Measurements from ENCODE around the gene MYRIP. TPM values are rescaled to one million over a fixed set of nuclear protein-coding genes. Genes with fewer than 3 reads are reported as not detected.

Gene MYRIP
- polyA plus RNA-seq, 3 donors = not detected

DNA sequence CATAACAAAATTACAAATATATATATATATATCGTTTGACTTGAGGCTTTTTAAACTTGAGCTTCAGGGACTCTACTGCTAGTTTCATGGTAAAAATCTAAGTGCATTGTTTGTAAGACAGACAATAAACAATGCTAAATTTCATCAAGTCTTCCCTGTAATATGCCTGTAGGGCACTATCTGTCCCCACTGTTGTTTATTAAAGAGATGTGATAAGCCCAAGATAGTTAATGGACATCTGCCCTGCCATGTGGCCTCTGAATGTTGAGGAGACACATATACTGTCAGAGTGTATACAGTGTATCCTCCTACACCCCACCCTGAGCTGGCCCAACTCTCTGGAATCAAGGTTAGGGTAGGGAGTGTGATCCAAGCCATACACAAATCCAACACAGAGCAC lies 485.0 kb downstream of the MYRIP start:
- no peaks in the 10 kb centered on the region for H3K79me2 ChIP-seq (ENCODE audit: insufficient read depth, low read length)
- TF ChIP-seq, protein P1, sequence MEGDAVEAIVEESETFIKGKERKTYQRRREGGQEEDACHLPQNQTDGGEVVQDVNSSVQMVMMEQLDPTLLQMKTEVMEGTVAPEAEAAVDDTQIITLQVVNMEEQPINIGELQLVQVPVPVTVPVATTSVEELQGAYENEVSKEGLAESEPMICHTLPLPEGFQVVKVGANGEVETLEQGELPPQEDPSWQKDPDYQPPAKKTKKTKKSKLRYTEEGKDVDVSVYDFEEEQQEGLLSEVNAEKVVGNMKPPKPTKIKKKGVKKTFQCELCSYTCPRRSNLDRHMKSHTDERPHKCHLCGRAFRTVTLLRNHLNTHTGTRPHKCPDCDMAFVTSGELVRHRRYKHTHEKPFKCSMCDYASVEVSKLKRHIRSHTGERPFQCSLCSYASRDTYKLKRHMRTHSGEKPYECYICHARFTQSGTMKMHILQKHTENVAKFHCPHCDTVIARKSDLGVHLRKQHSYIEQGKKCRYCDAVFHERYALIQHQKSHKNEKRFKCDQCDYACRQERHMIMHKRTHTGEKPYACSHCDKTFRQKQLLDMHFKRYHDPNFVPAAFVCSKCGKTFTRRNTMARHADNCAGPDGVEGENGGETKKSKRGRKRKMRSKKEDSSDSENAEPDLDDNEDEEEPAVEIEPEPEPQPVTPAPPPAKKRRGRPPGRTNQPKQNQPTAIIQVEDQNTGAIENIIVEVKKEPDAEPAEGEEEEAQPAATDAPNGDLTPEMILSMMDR (IDR thresholded peaks at IDR 0.05) = no peak
- no peaks in the 10 kb centered on the region for H4K20me1 ChIP-seq (ENCODE audit: insufficient read depth, low read length)
- Mint-ChIP-seq H3K27me3 (ENCODE audit: low read depth in 3 of 3) (peaks cover 0 to 1% (median 0%) of the 10 kb centered on the region in 3 donors), H3K4me3 (no peak overlapping the region), H3K4me1 (peaks cover 11% of the 10 kb centered on the region), H3K9me3 (peaks cover 6 to 14% (median 9%) of the 10 kb centered on the region in 7 donors), H3K36me3 (peaks cover 12 to 14% of the 10 kb centered on the region in 2 donors), H3K27ac (no peak overlapping the region)
- H3K4me3 ChIP-seq (replicated peaks in 1 of 3; ENCODE audit: low read depth in 2 of 3, low read length in 3 of 3) = no peak overlapping the region
- no CpG with 5 or more reads among the region's 1 CpG for WGBS (ENCODE audit: insufficient coverage)
- peaks cover 7 to 16% of the 10 kb centered on the region in 2 donors for H3K9me3 ChIP-seq (replicated peaks in 1 of 2; ENCODE audit: control insufficient read depth in 1 of 2, insufficient read depth in 1 of 2, low read length in 2 of 2)
- intact Hi-C loops (cut with micrococcal nuclease) = no loop called here
- H3K4me2 ChIP-seq (replicated peaks; ENCODE audit: extremely low read depth, low read length, poor library complexity, severe bottlenecking) = no peak overlapping the region
- DNase-seq = no peak
- H3K36me3 ChIP-seq (replicated peaks in 1 of 2; ENCODE audit: control insufficient read depth in 1 of 2, insufficient read depth in 2 of 2, low read length in 2 of 2) = no peaks in the 10 kb centered on the region
- H3K4me1 ChIP-seq (ENCODE audit: control insufficient read depth in 1 of 2, insufficient read depth in 2 of 2, low read length in 2 of 2) = peaks cover 10 to 13% of the 10 kb centered on the region in 2 donors
- H2AFZ ChIP-seq (ENCODE audit: insufficient read depth, low read depth, low read length, poor library complexity, severe bottlenecking) = no peak overlapping the region
- no peaks in the 10 kb centered on the region for H3K27me3 ChIP-seq (ENCODE audit: control insufficient read depth in 2 of 2, insufficient read depth in 2 of 2, low read length in 2 of 2)
- H3K9ac ChIP-seq (ENCODE audit: insufficient read depth, low read length, poor library complexity, severe bottlenecking) = no peak overlapping the region
- no peak overlapping the region for H3K27ac ChIP-seq (ENCODE audit: low read depth in 1 of 2, low read length in 2 of 2)

DNA sequence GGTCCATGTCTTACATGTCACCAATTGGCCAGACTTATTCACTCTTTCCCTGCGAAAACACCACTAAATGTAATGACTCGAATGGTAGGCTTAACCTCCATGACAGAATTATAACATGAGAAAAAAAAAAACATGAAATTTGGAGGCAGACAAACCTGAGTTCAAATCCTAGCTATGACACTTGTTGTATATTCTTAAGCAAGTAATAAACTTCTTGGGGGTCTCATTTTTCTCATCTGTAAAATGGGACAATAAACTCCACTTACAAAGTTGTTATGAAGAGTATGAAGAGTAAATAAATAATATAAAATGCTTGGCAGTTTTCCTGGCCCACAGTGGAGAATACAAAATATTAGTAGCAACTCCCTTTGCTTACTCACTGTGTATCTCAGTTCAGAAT lies 488.7 kb downstream of the MYRIP start:
- TF ChIP-seq, protein P1 (IDR thresholded peaks at IDR 0.05) = no peak
- H3K36me3 Mint-ChIP-seq = peaks cover 0 to 7% of the 10 kb centered on the region in 2 donors
- H2AFZ ChIP-seq (ENCODE audit: insufficient read depth, low read depth, low read length, poor library complexity, severe bottlenecking) = no peak overlapping the region
- H3K4me2 ChIP-seq (replicated peaks; ENCODE audit: extremely low read depth, low read length, poor library complexity, severe bottlenecking) = no peak overlapping the region
- H4K20me1 ChIP-seq (ENCODE audit: insufficient read depth, low read length) = no peaks in the 10 kb centered on the region
- peaks cover 0 to 1% (median 0%) of the 10 kb centered on the region in 3 donors for H3K27me3 Mint-ChIP-seq (ENCODE audit: low read depth in 3 of 3)
- no peaks in the 10 kb centered on the region for H3K27me3 ChIP-seq (ENCODE audit: control insufficient read depth in 2 of 2, insufficient read depth in 2 of 2, low read length in 2 of 2)
- peaks cover 0 to 3% (median 0%) of the 10 kb centered on the region in 7 donors for H3K9me3 Mint-ChIP-seq
- H3K27ac ChIP-seq (ENCODE audit: low read depth in 1 of 2, low read length in 2 of 2) = no peak overlapping the region
- intact Hi-C loops (cut with micrococcal nuclease) = no loop called here
- DNase-seq = no peak
- no peak overlapping the region for H3K9ac ChIP-seq (ENCODE audit: insufficient read depth, low read length, poor library complexity, severe bottlenecking)
- H3K9me3 ChIP-seq (replicated peaks in 1 of 2; ENCODE audit: control insufficient read depth in 1 of 2, insufficient read depth in 1 of 2, low read length in 2 of 2) = no peaks in the 10 kb centered on the region
- no peak overlapping the region for H3K27ac Mint-ChIP-seq
- no peaks in the 10 kb centered on the region for H3K36me3 ChIP-seq (replicated peaks in 1 of 2; ENCODE audit: control insufficient read depth in 1 of 2, insufficient read depth in 2 of 2, low read length in 2 of 2)
- H3K4me3 Mint-ChIP-seq = no peak overlapping the region
- no peak overlapping the region for H3K4me3 ChIP-seq (replicated peaks in 1 of 3; ENCODE audit: low read depth in 2 of 3, low read length in 3 of 3)
- H3K79me2 ChIP-seq (ENCODE audit: insufficient read depth, low read length) = no peaks in the 10 kb centered on the region
- H3K4me1 Mint-ChIP-seq = peaks cover 38% of the 10 kb centered on the region
- WGBS (ENCODE audit: insufficient coverage) = no CpG with 5 or more reads among the region's 2 CpGs
- H3K4me1 ChIP-seq (ENCODE audit: control insufficient read depth in 1 of 2, insufficient read depth in 2 of 2, low read length in 2 of 2) = peaks cover 31 to 40% of the 10 kb centered on the region in 2 donors
